A549 (cell line): ENCODE results near the gene KCNH2.

Experiments used
- CEBPB ChIP-seq, 2 experiments: fragments of >200 bp in 1 of 2; sonication (Bioruptor Twin) in 1 of 2; formaldehyde crosslinking in 1 of 2; IDR thresholded peaks; 2 replicates each; pipeline ENCODE4 v1.6.1; 2012 to 2016
- ELK1 ChIP-seq: fragments of 150-350 bp; IDR thresholded peaks from 2 replicates; pipeline ENCODE4 v1.6.1; 2014; ENCODE audit warnings: low read depth, mild to moderate bottlenecking, low read length
- EP300 ChIP-seq, 2 experiments: fragments of >200 bp; sonication (Bioruptor Twin); formaldehyde crosslinking; IDR thresholded peaks; 2 replicates in 1 of 2; 3 replicates in 1 of 2; pipeline ENCODE4 v1.6.1; 2016 to 2017
- NR3C1 ChIP-seq: fragments of >200 bp; sonication (Bioruptor Twin); formaldehyde crosslinking; IDR thresholded peaks from 3 replicates; pipeline ENCODE4 v1.6.1; 2017
- RCOR1 ChIP-seq: fragments of 150-350 bp; IDR thresholded peaks from 2 replicates; pipeline ENCODE4 v1.6.1; 2014; ENCODE audit warnings: antibody characterized with exemption, low read length, low read depth
- SMC3 ChIP-seq: fragments of >200 bp; sonication (Bioruptor Twin); formaldehyde crosslinking; IDR thresholded peaks from 3 replicates; pipeline ENCODE4 v1.6.1; 2018; ENCODE audit warnings: inconsistent platforms
- ZFP36 ChIP-seq: fragments of 450-650 bp; IDR thresholded peaks from 2 replicates; pipeline ENCODE4 v1.6.1; 2014; ENCODE audit warnings: borderline replicate concordance; ENCODE audit not compliant: partially characterized antibody
- TF ChIP-seq, protein P1 (sequence below): fragments of >200 bp; sonication (Bioruptor Twin); formaldehyde crosslinking; IDR thresholded peaks from 3 replicates; pipeline ENCODE4 v1.5.1; 2016

DNA sequence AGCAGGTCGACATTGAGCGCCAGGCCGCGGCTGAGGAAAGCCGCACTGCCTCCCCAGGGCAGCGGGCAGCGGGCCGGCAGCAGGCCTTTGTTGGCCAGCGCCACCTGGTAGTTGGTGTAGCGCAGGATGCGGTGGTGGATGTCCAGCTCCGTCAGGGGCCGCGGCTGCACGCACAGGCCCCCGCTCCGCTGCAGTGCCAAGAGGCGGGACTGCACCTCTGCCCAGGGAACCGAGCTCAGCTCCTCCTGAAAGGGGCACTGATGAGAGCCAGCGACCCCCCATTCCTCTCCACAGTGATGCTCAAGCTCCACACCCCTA lies 41.0 kb upstream of the KCNH2 start:
- TF ChIP-seq, protein P1, sequence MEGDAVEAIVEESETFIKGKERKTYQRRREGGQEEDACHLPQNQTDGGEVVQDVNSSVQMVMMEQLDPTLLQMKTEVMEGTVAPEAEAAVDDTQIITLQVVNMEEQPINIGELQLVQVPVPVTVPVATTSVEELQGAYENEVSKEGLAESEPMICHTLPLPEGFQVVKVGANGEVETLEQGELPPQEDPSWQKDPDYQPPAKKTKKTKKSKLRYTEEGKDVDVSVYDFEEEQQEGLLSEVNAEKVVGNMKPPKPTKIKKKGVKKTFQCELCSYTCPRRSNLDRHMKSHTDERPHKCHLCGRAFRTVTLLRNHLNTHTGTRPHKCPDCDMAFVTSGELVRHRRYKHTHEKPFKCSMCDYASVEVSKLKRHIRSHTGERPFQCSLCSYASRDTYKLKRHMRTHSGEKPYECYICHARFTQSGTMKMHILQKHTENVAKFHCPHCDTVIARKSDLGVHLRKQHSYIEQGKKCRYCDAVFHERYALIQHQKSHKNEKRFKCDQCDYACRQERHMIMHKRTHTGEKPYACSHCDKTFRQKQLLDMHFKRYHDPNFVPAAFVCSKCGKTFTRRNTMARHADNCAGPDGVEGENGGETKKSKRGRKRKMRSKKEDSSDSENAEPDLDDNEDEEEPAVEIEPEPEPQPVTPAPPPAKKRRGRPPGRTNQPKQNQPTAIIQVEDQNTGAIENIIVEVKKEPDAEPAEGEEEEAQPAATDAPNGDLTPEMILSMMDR = no peak
- TF ChIP-seq NR3C1 (no peak), SMC3 (no peak), ELK1 (no peak), ZFP36 (no peak), EP300 (IDR thresholded peaks at IDR 0.05) (no peak), RCOR1 (no peak), CEBPB (IDR thresholded peaks at IDR 0.05) (no peak)
